GM12878 (cell line): Measurements from ENCODE around the gene CNTD1. TPM values are rescaled to one million over a fixed set of nuclear protein-coding genes. Genes with fewer than 3 reads are reported as not detected.

ENCODE experiments used
- BRCA1 ChIP-seq: IDR thresholded peaks from 2 replicates; pipeline ENCODE4 v1.6.1; 2011; ENCODE audit warnings: low read depth, low read length, improper control_type of control experiment
- CEBPZ ChIP-seq: fragments of 150-350 bp; IDR thresholded peaks from 2 replicates; pipeline ENCODE4 v1.6.1; 2016; ENCODE audit warnings: low read depth, low read length
- E2F8 ChIP-seq: fragments of 450-650 bp; IDR thresholded peaks from 2 replicates; pipeline ENCODE4 v1.6.1; 2018; ENCODE audit warnings: mild to moderate bottlenecking, low read depth, moderate library complexity; ENCODE audit not compliant: partially characterized antibody
- JUNB ChIP-seq: IDR thresholded peaks from 2 replicates; pipeline ENCODE4 v1.6.1; 2016; ENCODE audit warnings: antibody characterized with exemption, mild to moderate bottlenecking
- LARP7 ChIP-seq: fragments of 450-650 bp; IDR thresholded peaks from 2 replicates; pipeline ENCODE4 v1.6.1; 2017; ENCODE audit warnings: mild to moderate bottlenecking
- MTA3 ChIP-seq: IDR thresholded peaks from 2 replicates; pipeline ENCODE4 v1.6.1; 2012; ENCODE audit warnings: low read length, inconsistent platforms, borderline replicate concordance
- MYC ChIP-seq: IDR thresholded peaks from 2 replicates; pipeline ENCODE4 v1.6.1; 2011; ENCODE audit warnings: mild to moderate bottlenecking, low read length, moderate library complexity, inconsistent platforms; ENCODE audit not compliant: insufficient read depth, insufficient replicate concordance, insufficient read length, severe bottlenecking
- NR2C1 ChIP-seq: fragments of 450-650 bp; IDR thresholded peaks from 2 replicates; pipeline ENCODE4 v1.6.1; 2017; ENCODE audit warnings: antibody characterized with exemption, mild to moderate bottlenecking, moderate library complexity
- POLR2A ChIP-seq: IDR thresholded peaks from 2 replicates; pipeline ENCODE4 v1.6.1; 2011; ENCODE audit warnings: low read depth, mild to moderate bottlenecking, low read length
- RAD51 ChIP-seq: fragments of 450-650 bp; IDR thresholded peaks from 2 replicates; pipeline ENCODE4 v1.6.1; 2016; ENCODE audit warnings: moderate library complexity, mild to moderate bottlenecking, inconsistent platforms
- SIN3A ChIP-seq: IDR thresholded peaks from 2 replicates; pipeline ENCODE4 v1.6.1; 2012; ENCODE audit warnings: low read depth, low read length, improper control_type of control experiment
- SMAD1 ChIP-seq: fragments of 450-650 bp; IDR thresholded peaks from 2 replicates; pipeline ENCODE4 v1.6.1; 2018; ENCODE audit warnings: mild to moderate bottlenecking, low read depth; ENCODE audit not compliant: partially characterized antibody
- SMC3 ChIP-seq: IDR thresholded peaks from 2 replicates; pipeline ENCODE4 v1.6.1; 2011; ENCODE audit warnings: low read length, improper control_type of control experiment, borderline replicate concordance
- TAF1 ChIP-seq: IDR thresholded peaks from 2 replicates; pipeline ENCODE4 v1.6.1; 2011; ENCODE audit warnings: mild to moderate bottlenecking, low read depth, low read length, borderline replicate concordance
- polyA plus RNA-seq, 11 experiments: library from polyadenylated mRNA; depleted of rRNA in 4 of 11; unstranded in 6 of 11; stranded (reverse) in 5 of 11; fragments of >200 nt; fragmentation: Nextera tagmentation in 4 of 11; fragmentation: Illumina TruSeq in 1 of 11; extraction: Ambion mirVana in 4 of 11; extraction: Trizol in 1 of 11; gene quantifications; 1 replicate in 1 of 11; 2 replicates in 10 of 11; pipeline versions ENCODE4 v1.2.1 to v1.2.3, GENCODE V29; 2011 to 2016; ENCODE audit warnings: inconsistent platforms in 2 of 11, missing spikeins in 2 of 11, low read depth in 1 of 11
- total RNA-seq, 4 experiments: library from RNA; depleted of rRNA in 3 of 4; stranded (reverse); fragments of >200 nt in 3 of 4; fragmentation: Illumina TruSeq in 1 of 4; extraction: Trizol in 1 of 4; gene quantifications; 2 replicates each; pipeline versions ENCODE4 v1.2.1 to v1.2.3, GENCODE V29; 2013 to 2021
- TF ChIP-seq, protein P1 (sequence below), 3 experiments: IDR thresholded peaks in 2 of 3; conservative IDR thresholded peaks in 1 of 3; 2 replicates each; pipeline ENCODE4 v1.5.1; 2011; ENCODE audit warnings: low read depth in 3 of 3, low read length in 3 of 3, mild to moderate bottlenecking in 3 of 3, control low read depth in 2 of 3, moderate library complexity in 2 of 3, inconsistent platforms in 1 of 3, mixed read lengths in 1 of 3; ENCODE audit not compliant: control insufficient read depth in 2 of 3, insufficient read depth in 1 of 3; ENCODE audit errors: extremely low read depth in 1 of 3
- TF ChIP-seq, protein P2 (sequence below): fragments of 450-650 bp; IDR thresholded peaks from 2 replicates; pipeline ENCODE4 v1.6.1; 2017; ENCODE audit warnings: mild to moderate bottlenecking, moderate library complexity

The CNTD1 gene
- total and polyA plus RNA-seq, 10 of the 15 experiments (the other 5 are each of a cell fraction or from before 2014, with no cell fraction given), result 0.06 to 1.5 (median 1.1) TPM; not detected in 4

DNA sequence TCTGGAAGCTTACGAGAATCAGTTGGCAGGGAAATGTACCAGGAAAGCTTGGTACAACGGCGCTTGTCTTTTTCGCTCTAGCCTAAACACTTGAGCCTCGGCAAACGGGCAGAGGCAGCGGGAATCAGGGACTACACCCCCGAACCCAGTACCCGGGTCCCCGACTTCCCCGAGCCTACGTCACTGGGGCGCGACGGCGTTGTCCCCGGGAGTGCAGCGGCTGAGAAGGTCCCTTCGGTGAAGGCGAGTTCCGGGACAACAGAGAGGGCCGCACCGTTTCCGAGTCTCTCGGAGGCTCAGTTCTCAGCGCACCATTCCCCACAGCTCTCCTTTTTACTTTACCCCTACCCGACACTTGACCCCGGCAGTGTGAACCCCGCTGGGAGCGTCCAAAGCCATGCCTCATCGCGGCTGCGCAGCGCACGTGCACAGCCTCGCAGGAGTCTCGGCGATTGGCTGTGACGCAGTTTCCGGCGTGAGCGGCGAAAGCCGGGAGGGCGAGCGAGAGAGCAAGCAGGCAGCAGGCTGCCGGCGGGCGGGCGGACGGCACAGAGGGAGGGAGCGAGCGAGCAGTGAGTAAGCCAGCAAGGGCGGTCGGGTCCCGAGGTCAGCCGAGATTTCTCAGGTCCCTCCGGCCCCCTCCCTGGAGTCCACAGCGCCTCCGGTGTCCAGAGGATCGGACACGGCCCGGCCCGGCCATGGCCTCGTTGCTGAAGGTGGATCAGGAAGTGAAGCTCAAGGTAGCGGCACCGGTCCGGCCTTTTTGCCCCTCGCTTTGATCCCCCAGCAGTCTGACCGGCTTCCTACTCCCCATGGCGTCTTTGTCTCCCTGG lies 34.5 kb downstream of the CNTD1 start, which contains the start of gene PSME3 (continued):
- no peak for TF ChIP-seq CEBPZ
- peak; percentile 81 for TF ChIP-seq LARP7
- 0 out of 2 replicates have a peak, but pooled peaks have one; percentile 11 for TF ChIP-seq SMC3
- peak; percentile 58; the same call in 1 of the 2 replicates for TF ChIP-seq RAD51
- no peak for TF ChIP-seq BRCA1
- TF ChIP-seq, protein P1, sequence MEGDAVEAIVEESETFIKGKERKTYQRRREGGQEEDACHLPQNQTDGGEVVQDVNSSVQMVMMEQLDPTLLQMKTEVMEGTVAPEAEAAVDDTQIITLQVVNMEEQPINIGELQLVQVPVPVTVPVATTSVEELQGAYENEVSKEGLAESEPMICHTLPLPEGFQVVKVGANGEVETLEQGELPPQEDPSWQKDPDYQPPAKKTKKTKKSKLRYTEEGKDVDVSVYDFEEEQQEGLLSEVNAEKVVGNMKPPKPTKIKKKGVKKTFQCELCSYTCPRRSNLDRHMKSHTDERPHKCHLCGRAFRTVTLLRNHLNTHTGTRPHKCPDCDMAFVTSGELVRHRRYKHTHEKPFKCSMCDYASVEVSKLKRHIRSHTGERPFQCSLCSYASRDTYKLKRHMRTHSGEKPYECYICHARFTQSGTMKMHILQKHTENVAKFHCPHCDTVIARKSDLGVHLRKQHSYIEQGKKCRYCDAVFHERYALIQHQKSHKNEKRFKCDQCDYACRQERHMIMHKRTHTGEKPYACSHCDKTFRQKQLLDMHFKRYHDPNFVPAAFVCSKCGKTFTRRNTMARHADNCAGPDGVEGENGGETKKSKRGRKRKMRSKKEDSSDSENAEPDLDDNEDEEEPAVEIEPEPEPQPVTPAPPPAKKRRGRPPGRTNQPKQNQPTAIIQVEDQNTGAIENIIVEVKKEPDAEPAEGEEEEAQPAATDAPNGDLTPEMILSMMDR (IDR thresholded peaks at IDR 0.05 in 2 of 3, conservative IDR thresholded peaks at IDR 0.05 in 1 of 3; ENCODE audit: control insufficient read depth in 2 of 3, extremely low read depth in 1 of 3, insufficient read depth in 1 of 3, low read depth in 3 of 3, low read length in 3 of 3), result no peak
- TF ChIP-seq TAF1, result peak; percentile 75; the same call in 1 of the 2 replicates
- peak; percentile 99 for TF ChIP-seq MYC
- no peak for TF ChIP-seq SMAD1
- TF ChIP-seq POLR2A, result peak; percentile 97
- no peak for TF ChIP-seq JUNB
- TF ChIP-seq E2F8, result peak; percentile 94
- no peak for TF ChIP-seq MTA3
- TF ChIP-seq, protein P2, sequence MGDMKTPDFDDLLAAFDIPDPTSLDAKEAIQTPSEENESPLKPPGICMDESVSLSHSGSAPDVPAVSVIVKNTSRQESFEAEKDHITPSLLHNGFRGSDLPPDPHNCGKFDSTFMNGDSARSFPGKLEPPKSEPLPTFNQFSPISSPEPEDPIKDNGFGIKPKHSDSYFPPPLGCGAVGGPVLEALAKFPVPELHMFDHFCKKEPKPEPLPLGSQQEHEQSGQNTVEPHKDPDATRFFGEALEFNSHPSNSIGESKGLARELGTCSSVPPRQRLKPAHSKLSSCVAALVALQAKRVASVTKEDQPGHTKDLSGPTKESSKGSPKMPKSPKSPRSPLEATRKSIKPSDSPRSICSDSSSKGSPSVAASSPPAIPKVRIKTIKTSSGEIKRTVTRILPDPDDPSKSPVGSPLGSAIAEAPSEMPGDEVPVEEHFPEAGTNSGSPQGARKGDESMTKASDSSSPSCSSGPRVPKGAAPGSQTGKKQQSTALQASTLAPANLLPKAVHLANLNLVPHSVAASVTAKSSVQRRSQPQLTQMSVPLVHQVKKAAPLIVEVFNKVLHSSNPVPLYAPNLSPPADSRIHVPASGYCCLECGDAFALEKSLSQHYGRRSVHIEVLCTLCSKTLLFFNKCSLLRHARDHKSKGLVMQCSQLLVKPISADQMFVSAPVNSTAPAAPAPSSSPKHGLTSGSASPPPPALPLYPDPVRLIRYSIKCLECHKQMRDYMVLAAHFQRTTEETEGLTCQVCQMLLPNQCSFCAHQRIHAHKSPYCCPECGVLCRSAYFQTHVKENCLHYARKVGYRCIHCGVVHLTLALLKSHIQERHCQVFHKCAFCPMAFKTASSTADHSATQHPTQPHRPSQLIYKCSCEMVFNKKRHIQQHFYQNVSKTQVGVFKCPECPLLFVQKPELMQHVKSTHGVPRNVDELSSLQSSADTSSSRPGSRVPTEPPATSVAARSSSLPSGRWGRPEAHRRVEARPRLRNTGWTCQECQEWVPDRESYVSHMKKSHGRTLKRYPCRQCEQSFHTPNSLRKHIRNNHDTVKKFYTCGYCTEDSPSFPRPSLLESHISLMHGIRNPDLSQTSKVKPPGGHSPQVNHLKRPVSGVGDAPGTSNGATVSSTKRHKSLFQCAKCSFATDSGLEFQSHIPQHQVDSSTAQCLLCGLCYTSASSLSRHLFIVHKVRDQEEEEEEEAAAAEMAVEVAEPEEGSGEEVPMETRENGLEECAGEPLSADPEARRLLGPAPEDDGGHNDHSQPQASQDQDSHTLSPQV, result no peak
- TF ChIP-seq SIN3A, result peak; percentile 86; the same call in 1 of the 2 replicates
- peak; percentile 76 for TF ChIP-seq NR2C1
